Measurements from ENCODE around the gene MYBPHL. TPM values are rescaled to one million over a fixed set of nuclear protein-coding genes. Genes with fewer than 3 reads are reported as not detected.

The MYBPHL gene
- total RNA-seq, 1 donor from 2014 or later = 0.60 TPM

DNA sequence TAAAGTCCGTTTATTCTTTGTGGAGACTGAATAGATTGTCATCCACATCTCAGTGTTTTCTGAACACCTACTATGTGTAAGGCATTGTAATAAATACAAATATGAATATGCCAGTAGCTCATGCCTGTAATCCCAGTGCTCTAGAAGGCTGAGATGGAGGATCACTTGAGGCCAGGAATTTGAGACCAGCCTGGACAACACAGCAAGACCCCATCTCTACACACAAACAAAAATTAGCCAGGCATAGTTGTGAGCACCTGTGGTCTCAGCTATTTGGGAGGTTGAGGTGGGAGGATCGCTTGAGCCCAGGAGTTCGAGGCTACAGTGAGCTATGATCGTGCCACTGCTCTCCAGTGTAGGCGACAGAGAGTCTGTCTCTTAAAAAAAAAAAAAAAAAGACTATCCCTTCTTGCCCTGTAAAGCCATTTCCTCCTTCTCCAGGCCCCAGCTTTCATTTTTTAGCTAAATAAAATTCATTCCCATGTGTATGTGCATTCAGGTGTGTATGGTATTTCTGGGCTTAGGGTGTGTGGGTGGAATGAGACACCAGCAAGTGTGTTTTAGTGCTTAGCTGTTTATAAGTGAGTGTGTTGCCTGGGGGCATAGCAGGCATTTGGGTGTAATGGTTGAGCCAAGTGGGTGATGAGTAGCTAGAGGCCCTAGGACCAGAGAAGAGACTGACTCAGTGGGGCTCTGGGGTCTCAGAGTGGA lies 49.7 kb downstream of the MYBPHL start:
- TF ChIP-seq, protein P1, sequence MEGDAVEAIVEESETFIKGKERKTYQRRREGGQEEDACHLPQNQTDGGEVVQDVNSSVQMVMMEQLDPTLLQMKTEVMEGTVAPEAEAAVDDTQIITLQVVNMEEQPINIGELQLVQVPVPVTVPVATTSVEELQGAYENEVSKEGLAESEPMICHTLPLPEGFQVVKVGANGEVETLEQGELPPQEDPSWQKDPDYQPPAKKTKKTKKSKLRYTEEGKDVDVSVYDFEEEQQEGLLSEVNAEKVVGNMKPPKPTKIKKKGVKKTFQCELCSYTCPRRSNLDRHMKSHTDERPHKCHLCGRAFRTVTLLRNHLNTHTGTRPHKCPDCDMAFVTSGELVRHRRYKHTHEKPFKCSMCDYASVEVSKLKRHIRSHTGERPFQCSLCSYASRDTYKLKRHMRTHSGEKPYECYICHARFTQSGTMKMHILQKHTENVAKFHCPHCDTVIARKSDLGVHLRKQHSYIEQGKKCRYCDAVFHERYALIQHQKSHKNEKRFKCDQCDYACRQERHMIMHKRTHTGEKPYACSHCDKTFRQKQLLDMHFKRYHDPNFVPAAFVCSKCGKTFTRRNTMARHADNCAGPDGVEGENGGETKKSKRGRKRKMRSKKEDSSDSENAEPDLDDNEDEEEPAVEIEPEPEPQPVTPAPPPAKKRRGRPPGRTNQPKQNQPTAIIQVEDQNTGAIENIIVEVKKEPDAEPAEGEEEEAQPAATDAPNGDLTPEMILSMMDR (conservative IDR thresholded peaks at IDR 0.05) = no peak

DNA sequence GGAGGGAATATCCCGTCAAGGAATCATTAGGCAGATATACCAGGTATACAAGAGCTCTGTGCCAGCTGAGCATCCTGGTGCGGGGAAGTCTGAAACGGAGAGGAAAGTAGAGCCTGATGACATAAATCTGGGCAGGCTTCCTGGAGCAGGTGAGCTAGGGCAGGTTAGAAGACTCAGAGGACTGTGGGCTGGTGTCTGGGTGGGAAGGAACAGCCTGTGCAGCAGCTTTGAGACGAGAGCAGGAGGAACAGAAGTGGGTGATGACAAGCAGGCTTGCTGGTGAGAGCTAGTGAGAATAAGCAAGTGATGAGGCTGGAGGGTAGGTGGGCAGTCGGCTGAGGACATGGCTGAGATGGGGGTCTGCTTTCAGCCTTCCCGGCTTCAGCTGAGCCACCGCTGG lies 50.7 kb downstream of the MYBPHL start:
- Mint-ChIP-seq H3K4me1 (ENCODE audit: unreplicated experiment) (peaks cover 34% of the 10 kb centered on the region), H3K27me3 (no peaks in the 10 kb centered on the region), H3K4me3 (peak overlapping the region; percentile 44), H3K36me3 (peaks cover 16% of the 10 kb centered on the region), H3K9me3 (no peaks in the 10 kb centered on the region), H3K27ac (peak overlapping the region; percentile 78)
- TF ChIP-seq, protein P1 (conservative IDR thresholded peaks at IDR 0.05) = no peak
- no peak for DNase-seq (ENCODE audit: extremely low spot score, unreplicated experiment)

More for the DNA sequence above, 49.7 kb downstream of the MYBPHL start:
- no peaks in the 10 kb centered on the region for H3K27me3 Mint-ChIP-seq
- peak overlapping the region; percentile 60 for H3K27ac Mint-ChIP-seq
- H3K36me3 Mint-ChIP-seq = peaks cover 9% of the 10 kb centered on the region
- DNase-seq (ENCODE audit: extremely low spot score, unreplicated experiment) = no peak
- no peaks in the 10 kb centered on the region for H3K9me3 Mint-ChIP-seq
- H3K4me3 Mint-ChIP-seq = peak overlapping the region; percentile 10
- H3K4me1 Mint-ChIP-seq (ENCODE audit: unreplicated experiment) = peaks cover 27% of the 10 kb centered on the region

DNA sequence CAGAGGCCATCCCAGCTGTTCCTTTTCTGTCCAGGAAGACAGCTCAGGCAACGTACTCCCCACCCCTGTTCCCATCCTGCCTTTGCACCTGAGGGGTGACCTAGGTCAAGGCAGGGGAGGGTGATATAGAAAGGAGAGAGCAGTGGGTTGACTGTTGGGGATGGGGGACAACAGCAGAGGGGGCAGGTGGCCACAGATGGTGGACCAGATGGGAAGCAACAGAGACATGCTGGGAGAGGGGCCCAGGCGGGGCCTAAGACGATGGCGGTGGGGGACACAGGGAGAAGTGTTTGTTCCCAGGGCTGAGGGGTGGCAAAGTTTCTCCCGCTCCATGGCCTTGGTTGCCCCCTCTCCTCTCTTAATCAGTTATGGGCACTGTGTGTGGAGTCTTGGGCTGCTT lies 51.1 kb downstream of the MYBPHL start:
- no peak for DNase-seq (ENCODE audit: extremely low spot score, unreplicated experiment)
- TF ChIP-seq, protein P1 (conservative IDR thresholded peaks at IDR 0.05) = no peak
- no peaks in the 10 kb centered on the region for H3K27me3 Mint-ChIP-seq
- H3K27ac Mint-ChIP-seq = peak overlapping the region; percentile 79
- no peaks in the 10 kb centered on the region for H3K9me3 Mint-ChIP-seq
- H3K36me3 Mint-ChIP-seq = peaks cover 16% of the 10 kb centered on the region
- peaks cover 34% of the 10 kb centered on the region for H3K4me1 Mint-ChIP-seq (ENCODE audit: unreplicated experiment)
- H3K4me3 Mint-ChIP-seq = peak overlapping the region; percentile 85

DNA sequence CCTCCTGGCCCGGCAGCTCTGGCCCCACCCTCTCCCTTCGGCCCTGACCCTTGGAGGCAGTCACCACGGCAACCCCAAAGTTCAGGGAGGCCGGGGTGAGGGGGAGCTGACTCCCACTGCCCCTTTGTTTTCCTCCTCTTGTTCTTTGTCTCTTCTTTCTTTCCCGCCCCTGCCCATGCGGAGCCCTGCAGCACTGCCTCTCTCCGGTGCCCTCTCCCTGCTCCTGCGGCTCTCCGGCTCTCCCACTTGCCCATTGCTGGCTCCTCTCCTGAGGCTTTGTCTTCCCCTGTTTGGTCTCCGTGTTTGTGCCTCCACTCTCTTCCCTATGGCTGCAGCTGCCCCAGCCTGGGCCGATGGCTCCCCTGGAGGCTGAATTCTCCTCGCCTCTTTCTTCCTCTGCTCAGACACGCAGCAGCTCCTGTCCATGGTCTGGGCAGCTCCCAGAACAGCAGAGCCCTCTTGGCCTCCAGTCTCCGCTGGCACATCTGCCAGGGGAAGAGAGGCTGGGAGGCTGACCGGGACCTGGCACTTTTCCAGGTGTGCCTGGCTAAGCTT lies 51.6 kb downstream of the MYBPHL start:
- peaks cover 34% of the 10 kb centered on the region for H3K4me1 Mint-ChIP-seq (ENCODE audit: unreplicated experiment)
- no peak for DNase-seq (ENCODE audit: extremely low spot score, unreplicated experiment)
- H3K27ac Mint-ChIP-seq = peak overlapping the region; percentile 79
- peaks cover 16% of the 10 kb centered on the region for H3K36me3 Mint-ChIP-seq
- no peaks in the 10 kb centered on the region for H3K9me3 Mint-ChIP-seq
- TF ChIP-seq, protein P1 (conservative IDR thresholded peaks at IDR 0.05) = peak; percentile 32
- H3K4me3 Mint-ChIP-seq = peak overlapping the region; percentile 85
- H3K27me3 Mint-ChIP-seq = no peaks in the 10 kb centered on the region

DNA sequence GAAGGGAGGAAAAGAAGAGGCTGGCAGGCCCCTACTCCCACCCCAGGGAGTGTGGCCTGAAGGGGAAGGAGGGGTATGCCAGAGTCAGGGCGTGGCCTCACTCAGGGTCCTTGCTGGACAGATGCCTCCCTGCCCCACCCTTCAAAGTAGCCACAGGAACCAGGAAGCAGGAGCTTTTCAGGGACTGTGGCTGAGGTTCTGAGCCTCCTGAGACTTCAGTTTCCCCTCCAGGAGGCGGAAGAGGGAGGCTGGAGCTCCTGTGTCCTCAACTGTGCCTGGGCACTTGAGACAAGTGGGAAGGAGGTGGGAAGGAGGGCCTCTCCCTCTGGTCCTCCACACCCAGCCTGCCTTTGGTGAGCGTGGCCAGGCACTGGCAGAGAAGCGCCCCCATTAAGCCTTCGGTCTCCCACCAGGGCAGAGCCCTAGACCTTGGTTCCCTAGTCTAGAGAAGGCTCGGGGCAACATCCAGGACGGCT lies 52.2 kb downstream of the MYBPHL start:
- Mint-ChIP-seq H3K9me3 (no peaks in the 10 kb centered on the region), H3K4me3 (peak overlapping the region; percentile 11), H3K36me3 (peaks cover 16% of the 10 kb centered on the region), H3K27me3 (no peaks in the 10 kb centered on the region), H3K4me1 (ENCODE audit: unreplicated experiment) (peaks cover 31% of the 10 kb centered on the region), H3K27ac (peak overlapping the region; percentile 79)
- TF ChIP-seq, protein P1 (conservative IDR thresholded peaks at IDR 0.05) = no peak
- no peak for DNase-seq (ENCODE audit: extremely low spot score, unreplicated experiment)

Data from type B pancreatic cell (in vitro differentiated cells).